Testis (tissue), 2 donors: Measurements from ENCODE around the gene SELENOM.

Experiments used
- POLR2A ChIP-seq: fragments of 450-650 bp; IDR thresholded peaks from one replicate; pipeline ENCODE4 v1.6.1; 2017; ENCODE audit warnings: antibody characterized with exemption, mild to moderate bottlenecking, moderate library complexity
- TF ChIP-seq, protein P1 (sequence below), 3 experiments: fragments of 450-650 bp in 2 of 3; fragments of 200-600 bp in 1 of 3; sonication (generic) in 1 of 3; IDR thresholded peaks; one replicate each; pipeline ENCODE4 v1.5.1; 2016 to 2019; ENCODE audit warnings: antibody characterized with exemption in 3 of 3, mild to moderate bottlenecking in 2 of 3, moderate library complexity in 1 of 3

DNA sequence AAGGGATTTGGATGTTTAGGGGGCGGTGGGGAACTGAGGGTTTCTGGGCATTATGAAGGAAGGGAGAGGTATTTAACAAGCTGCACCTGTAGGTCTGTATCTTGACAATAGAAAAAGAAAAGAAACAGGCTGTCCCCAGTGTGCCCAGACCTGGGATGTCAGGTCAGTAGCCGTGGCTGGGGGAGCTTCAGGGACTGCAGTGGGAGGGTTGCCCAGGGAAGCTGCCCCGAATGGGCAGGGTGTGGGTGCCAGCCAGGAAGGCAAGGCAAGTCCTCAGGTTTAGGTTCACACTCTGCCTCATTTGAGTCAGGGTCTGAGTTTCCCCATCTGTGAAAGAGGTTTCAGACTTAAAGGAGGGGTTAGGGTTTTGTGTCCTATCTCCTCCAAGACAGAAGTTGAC is 16.9 kb upstream of the SELENOM start:
- no peak for TF ChIP-seq POLR2A
- TF ChIP-seq, protein P1, sequence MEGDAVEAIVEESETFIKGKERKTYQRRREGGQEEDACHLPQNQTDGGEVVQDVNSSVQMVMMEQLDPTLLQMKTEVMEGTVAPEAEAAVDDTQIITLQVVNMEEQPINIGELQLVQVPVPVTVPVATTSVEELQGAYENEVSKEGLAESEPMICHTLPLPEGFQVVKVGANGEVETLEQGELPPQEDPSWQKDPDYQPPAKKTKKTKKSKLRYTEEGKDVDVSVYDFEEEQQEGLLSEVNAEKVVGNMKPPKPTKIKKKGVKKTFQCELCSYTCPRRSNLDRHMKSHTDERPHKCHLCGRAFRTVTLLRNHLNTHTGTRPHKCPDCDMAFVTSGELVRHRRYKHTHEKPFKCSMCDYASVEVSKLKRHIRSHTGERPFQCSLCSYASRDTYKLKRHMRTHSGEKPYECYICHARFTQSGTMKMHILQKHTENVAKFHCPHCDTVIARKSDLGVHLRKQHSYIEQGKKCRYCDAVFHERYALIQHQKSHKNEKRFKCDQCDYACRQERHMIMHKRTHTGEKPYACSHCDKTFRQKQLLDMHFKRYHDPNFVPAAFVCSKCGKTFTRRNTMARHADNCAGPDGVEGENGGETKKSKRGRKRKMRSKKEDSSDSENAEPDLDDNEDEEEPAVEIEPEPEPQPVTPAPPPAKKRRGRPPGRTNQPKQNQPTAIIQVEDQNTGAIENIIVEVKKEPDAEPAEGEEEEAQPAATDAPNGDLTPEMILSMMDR (IDR thresholded peaks at IDR 0.05) = no peak
